ENCODE data around the gene GSTP1.

DNA sequence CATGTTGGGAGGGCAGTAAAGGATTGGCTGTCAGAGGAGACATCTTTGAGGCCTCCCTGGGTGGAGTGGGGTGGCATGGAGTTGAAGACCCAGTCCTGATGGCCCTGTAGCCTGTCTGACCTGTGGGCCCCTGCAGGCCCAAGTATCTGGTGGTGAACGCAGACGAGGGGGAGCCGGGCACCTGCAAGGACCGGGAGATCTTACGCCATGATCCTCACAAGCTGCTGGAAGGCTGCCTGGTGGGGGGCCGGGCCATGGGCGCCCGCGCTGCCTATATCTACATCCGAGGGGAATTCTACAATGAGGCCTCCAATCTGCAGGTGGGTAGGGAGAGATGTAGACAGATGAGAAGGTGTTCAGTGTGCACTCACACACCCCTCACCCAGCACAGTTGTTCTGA, 25.7 kb downstream of the GSTP1 start:
- TF ChIP-seq, protein P1, sequence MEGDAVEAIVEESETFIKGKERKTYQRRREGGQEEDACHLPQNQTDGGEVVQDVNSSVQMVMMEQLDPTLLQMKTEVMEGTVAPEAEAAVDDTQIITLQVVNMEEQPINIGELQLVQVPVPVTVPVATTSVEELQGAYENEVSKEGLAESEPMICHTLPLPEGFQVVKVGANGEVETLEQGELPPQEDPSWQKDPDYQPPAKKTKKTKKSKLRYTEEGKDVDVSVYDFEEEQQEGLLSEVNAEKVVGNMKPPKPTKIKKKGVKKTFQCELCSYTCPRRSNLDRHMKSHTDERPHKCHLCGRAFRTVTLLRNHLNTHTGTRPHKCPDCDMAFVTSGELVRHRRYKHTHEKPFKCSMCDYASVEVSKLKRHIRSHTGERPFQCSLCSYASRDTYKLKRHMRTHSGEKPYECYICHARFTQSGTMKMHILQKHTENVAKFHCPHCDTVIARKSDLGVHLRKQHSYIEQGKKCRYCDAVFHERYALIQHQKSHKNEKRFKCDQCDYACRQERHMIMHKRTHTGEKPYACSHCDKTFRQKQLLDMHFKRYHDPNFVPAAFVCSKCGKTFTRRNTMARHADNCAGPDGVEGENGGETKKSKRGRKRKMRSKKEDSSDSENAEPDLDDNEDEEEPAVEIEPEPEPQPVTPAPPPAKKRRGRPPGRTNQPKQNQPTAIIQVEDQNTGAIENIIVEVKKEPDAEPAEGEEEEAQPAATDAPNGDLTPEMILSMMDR (IDR thresholded peaks at IDR 0.05; ENCODE audit: low read depth, low read length): no peak
- no peak for TF ChIP-seq EZH2phosphoT487 (IDR thresholded peaks at IDR 0.05; ENCODE audit: low read depth)
